NCI-H187 (cell line): ENCODE results near the gene HTRA3.

ENCODE experiments used
- DNase-seq, 2 experiments: peaks; one replicate each; lab custom pipeline; 2025; lab: John Stamatoyannopoulos, UW

Gene HTRA3

DNA sequence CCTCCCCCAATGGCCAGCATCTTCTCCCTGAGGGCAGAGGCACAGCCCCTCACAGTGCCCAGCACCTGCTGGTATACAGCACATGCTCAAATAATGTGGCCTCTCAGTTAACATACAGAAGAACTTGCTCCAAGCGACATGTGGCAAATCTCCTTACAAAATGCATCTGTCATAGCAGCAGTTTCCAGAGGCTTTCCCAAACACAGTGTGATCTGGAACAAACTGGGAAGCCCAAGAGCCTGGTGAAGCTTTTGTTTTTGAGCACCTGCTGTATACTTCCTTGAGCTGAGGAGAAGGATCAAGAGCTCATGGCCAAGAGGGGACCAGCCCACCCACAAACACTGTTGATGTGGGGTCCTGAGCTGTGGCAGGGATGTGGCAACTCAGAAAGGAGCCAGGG, 34.8 kb upstream of the HTRA3 start:
- DNase-seq, result no peak

DNA sequence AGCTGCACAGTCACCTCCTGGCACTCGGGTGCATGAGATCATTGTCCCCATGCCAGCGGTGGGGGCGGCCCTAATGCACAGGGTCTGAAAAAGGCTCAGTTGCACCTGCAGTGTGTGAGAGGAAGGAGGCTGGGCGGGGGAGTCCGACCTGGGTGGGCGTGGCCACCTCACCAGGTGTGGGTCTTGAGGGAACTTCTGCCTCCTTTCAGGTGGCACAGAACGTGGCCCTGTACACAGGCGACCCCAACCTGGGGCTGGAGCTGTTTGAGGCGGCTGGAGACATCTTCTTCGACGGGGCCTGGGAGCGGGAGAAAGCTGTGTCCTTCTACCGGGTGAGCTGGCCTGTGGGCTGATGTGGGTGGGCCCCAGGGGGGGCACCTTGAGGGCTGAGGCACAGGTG, 34.3 kb upstream of the HTRA3 start:
- DNase-seq, result peak in 1 of 2 experiments; percentile 24

- DNase-seq, result no peak
Observed at GRCh38 chr4:8235686-8236085, 33.9 kb upstream of the HTRA3 start.

DNA sequence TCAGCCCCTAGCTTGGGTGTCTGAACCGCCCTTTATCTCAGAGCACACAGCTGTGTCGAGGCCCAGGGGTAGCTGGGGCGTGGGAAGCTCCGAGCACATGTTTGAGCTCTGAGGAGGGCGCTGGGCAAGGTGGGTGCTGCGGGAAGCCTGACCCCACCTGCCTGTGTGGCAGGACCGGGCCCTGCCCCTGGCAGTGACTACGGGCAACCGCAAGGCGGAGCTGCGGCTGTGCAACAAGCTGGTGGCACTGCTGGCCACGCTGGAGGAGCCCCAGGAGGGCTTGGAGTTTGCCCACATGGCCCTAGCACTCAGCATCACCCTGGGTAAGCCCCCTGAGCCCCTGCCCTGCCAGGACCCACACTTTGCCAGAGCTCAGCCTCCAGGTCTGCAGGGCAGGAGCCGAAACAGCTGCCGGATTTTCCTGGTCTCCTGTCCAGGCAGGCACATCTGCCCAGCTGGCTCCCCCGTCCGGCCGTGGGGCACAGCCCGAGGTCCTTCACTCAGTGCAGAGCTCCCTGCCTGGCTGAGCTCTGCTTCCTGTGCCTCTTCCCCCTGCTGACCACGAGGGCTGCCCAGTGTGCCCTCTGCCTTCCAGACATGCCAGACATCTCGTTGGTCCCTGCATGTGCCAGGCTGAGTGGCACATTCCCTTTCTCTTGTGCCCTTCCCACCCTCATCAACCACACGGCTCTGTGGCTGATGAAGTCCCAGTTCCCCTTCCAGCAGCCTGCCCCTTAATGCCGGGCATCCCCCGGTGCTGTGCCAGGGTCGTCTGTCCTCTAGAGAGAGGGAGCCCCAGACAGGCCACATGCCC, 33.2 kb upstream of the HTRA3 start:
- DNase-seq, result no peak

DNA sequence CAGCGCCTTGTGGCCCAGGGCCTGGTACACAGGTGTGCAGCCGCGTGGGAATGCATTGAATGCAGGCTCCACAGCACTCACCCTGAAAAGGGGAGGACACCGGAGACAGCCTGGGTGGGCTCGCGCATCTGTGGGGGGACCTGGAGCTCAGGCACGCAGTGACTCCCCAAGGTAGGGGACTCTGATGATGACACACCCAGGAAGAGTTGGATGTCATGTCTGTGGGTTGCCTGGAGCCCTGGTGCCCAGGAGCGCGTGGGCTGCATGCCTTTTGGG, 32.7 kb upstream of the HTRA3 start:
- DNase-seq, result no peak

- DNase-seq, result no peak
Observed at GRCh38 chr4:8237256-8237989, 32.1 kb upstream of the HTRA3 start.

- DNase-seq, result peak; percentile 20 to 43
Observed at GRCh38 chr4:8238036-8238511, 31.5 kb upstream of the HTRA3 start.

DNA sequence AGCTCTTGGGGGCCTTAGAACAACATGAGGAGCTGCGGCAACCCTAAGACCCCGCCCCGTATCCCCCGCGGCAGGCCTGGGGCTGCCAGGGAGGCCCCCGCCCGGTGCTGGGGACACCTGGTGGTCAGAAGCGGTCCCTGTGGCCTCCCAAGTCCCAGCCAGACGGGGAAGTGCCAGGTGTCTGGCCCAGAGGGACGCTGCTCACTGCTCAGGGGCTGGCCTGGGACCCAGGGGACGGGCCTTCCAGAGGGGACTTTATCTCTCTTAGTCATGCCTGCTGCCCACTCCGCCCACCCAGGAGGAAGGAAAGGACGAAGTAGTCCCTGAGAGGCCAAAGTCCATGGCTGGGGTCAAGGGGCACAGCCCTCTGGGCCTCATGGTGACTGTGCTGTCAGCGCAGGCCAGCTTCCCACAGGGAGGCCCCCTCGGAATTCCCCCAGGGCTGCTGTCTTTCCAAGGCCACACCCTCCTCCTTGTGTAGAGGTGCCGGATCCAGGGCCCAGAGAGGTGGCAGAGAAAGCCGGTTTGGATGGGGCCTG, 31.0 kb upstream of the HTRA3 start:
- no peak for DNase-seq

- no peak for DNase-seq
Observed at GRCh38 chr4:8239226-8239625, 30.3 kb upstream of the HTRA3 start.

GRCh38 chr4:8239661-8240060, 29.9 kb upstream of the HTRA3 start:
- no peak for DNase-seq

DNA sequence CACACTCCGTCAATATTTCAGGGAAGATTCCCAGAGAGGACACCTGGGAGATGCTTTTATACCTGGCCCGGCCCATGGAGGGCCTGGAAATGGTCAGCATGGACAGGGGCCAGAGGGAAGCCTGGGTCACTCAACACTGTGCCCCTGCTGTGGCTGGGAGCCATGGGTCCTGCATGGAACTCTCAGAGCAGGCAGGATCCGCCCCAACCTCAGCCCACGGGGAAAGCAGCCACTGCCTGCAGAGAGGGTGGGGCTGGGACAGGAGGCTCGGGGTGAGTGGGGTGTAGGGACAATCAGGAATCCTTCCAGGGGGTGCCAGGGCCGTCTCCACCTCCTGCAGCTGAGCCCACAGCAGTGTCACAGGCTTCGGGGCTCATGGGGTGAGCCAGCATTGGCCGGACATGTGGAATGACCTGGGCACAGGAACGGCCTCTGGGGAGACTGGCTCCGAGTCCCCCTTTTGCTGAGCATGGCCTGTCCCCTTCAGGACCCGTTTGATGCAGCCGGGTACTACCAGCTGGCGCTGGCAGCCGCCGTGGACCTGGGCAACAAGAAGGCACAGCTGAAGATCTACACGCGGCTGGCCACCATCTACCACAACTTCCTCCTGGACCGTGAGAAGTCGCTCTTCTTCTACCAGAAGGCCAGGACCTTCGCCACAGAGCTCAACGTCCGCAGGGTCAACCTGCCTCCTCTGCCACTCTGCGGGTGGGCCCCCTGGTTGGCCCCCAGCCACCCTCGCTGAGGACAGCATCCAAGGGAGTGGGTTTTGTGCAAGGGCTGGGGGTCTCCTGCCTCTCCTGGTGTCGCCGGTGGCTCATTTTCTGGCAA, 29.1 kb upstream of the HTRA3 start:
- DNase-seq, result no peak

GRCh38 chr4:8241211-8241779, 28.3 kb upstream of the HTRA3 start:
- no peak for DNase-seq

DNA sequence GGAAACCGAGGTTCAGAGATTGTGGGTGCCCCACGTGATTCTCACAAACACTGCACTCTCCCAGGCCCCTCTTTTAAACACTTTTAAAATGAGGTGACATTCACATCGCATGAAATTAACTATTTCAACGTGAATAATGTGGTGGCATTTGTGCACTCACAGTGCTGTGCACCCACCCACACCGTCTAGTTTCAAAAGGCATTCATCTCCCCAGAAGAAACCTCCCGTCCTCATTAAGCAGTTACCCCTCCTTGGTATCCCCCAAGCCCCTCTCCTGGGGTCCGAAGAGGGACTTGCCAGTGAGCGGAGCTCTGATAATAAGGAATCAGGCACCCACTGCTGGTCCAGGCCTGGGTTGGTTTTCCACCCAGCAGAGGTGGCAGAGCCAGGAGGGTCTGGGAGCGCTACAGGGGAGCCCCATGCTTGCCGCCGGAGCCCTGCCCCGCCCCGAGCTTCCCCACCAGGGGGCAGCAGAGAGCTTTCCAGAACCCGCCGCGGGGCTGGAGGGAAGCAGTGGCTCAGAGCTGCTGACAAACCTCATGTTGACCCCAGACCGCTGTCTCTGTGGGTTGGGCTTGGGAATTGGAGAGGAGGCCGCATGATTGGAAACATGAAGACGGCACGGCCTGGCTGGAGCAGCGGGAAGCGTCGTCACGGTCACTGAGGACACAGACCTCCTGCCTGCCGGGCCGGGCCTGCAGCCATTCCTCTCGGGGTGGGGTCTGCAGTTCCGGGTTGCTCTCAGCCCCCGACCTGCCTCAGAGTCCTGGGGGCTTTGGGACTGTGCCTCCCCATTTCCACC, 27.5 kb upstream of the HTRA3 start:
- peak; percentile 58 to 63 for DNase-seq

GRCh38 chr4:8242782-8243560, 26.6 kb upstream of the HTRA3 start:
- no peak for DNase-seq

GRCh38 chr4:8244001-8244757, 25.4 kb upstream of the HTRA3 start:
- DNase-seq, result no peak

- no peak for DNase-seq
Observed at GRCh38 chr4:8244931-8245460, 24.6 kb upstream of the HTRA3 start.

GRCh38 chr4:8245884-8246833, 23.4 kb upstream of the HTRA3 start:
- no peak for DNase-seq
